Measurements from ENCODE around the gene GPR50.

GPR50 gene

GRCh38 chrX:151176231-151176750, at the start of gene GPR50:
Gene GPR50, plus strand, starts transcription at chrX:151176584. Its CDS starts 138 bp downstream, at chrX:151176722.
- peak within 1 kb of the TSS; percentile 49; the same call in 1 of the 2 replicates for H3K4me3 ChIP-seq (ENCODE audit: low read length)
- peaks cover 21% of the 10 kb centered on the region for H3K27me3 ChIP-seq (ENCODE audit: control insufficient read depth, insufficient read depth, low read length)

GRCh38 chrX:151132531-151132930, 43.9 kb upstream of the GPR50 start:
- no peak for DNase-seq (ENCODE audit: low read depth, low spot score)
- H3K36me3 ChIP-seq (ENCODE audit: control insufficient read depth, insufficient read depth, low read length) = no peaks in the 10 kb centered on the region
- no peaks in the 10 kb centered on the region for H3K4me1 ChIP-seq (ENCODE audit: control insufficient read depth, insufficient read depth, low read length)
- H3K27ac ChIP-seq (ENCODE audit: low read length) = no peak overlapping the region
- no peaks in the 10 kb centered on the region for H3K27me3 ChIP-seq (ENCODE audit: control insufficient read depth, insufficient read depth, low read length)
- no peaks in the 10 kb centered on the region for H3K9me3 ChIP-seq (ENCODE audit: control insufficient read depth, insufficient read depth, low read length)
- no CpG with 5 or more reads among the region's 2 CpGs for WGBS (ENCODE audit: insufficient coverage, insufficient read length)
- no peak overlapping the region for H3K4me3 ChIP-seq (ENCODE audit: low read length)

More at GRCh38 chrX:151176231-151176750, at the start of gene GPR50:
- no peak for DNase-seq (ENCODE audit: low read depth, low spot score)
- H3K9me3 ChIP-seq (ENCODE audit: control insufficient read depth, insufficient read depth, low read length) = peaks cover 2% of the 10 kb centered on the region
- H3K4me1 ChIP-seq (ENCODE audit: control insufficient read depth, insufficient read depth, low read length) = no peaks in the 10 kb centered on the region; the same call in 1 of the 2 replicates
- no CpG with 5 or more reads among the region's 11 CpGs for WGBS (ENCODE audit: insufficient coverage, insufficient read length)
- H3K36me3 ChIP-seq (ENCODE audit: control insufficient read depth, insufficient read depth, low read length) = no peaks in the 10 kb centered on the region
- H3K27ac ChIP-seq (ENCODE audit: low read length) = no peak within 1 kb of the TSS

- no CpG with 5 or more reads among the region's 8 CpGs for WGBS (ENCODE audit: insufficient coverage, insufficient read length)
- Histone ChIP-seq H3K4me1 (ENCODE audit: control insufficient read depth, insufficient read depth, low read length) (no peaks in the 10 kb centered on the region; the same call in 1 of the 2 replicates), H3K9me3 (ENCODE audit: control insufficient read depth, insufficient read depth, low read length) (no peaks in the 10 kb centered on the region), H3K27ac (ENCODE audit: low read length) (no peak overlapping the region), H3K36me3 (ENCODE audit: control insufficient read depth, insufficient read depth, low read length) (no peaks in the 10 kb centered on the region), H3K4me3 (ENCODE audit: low read length) (no peak overlapping the region), H3K27me3 (ENCODE audit: control insufficient read depth, insufficient read depth, low read length) (no peaks in the 10 kb centered on the region; the same call in 1 of the 2 replicates)
- no peak for DNase-seq (ENCODE audit: low read depth, low spot score)
Measured at GRCh38 chrX:151151665-151152267, 24.6 kb upstream of the GPR50 start.

GRCh38 chrX:151153086-151153485, 23.3 kb upstream of the GPR50 start:
- H3K36me3 ChIP-seq (ENCODE audit: control insufficient read depth, insufficient read depth, low read length) = no peaks in the 10 kb centered on the region
- WGBS (ENCODE audit: insufficient coverage, insufficient read length) = no CpG with 5 or more reads among the region's 9 CpGs
- no peaks in the 10 kb centered on the region; the same call in 1 of the 2 replicates for H3K4me1 ChIP-seq (ENCODE audit: control insufficient read depth, insufficient read depth, low read length)
- no peak overlapping the region for H3K4me3 ChIP-seq (ENCODE audit: low read length)
- no peaks in the 10 kb centered on the region; the same call in 1 of the 2 replicates for H3K27me3 ChIP-seq (ENCODE audit: control insufficient read depth, insufficient read depth, low read length)
- no peaks in the 10 kb centered on the region for H3K9me3 ChIP-seq (ENCODE audit: control insufficient read depth, insufficient read depth, low read length)
- DNase-seq (ENCODE audit: low read depth, low spot score) = no peak
- H3K27ac ChIP-seq (ENCODE audit: low read length) = no peak overlapping the region

GRCh38 chrX:151153667-151154066, 22.7 kb upstream of the GPR50 start:
- Histone ChIP-seq H3K4me1 (ENCODE audit: control insufficient read depth, insufficient read depth, low read length) (no peaks in the 10 kb centered on the region; the same call in 1 of the 2 replicates), H3K36me3 (ENCODE audit: control insufficient read depth, insufficient read depth, low read length) (no peaks in the 10 kb centered on the region), H3K27ac (ENCODE audit: low read length) (no peak overlapping the region), H3K4me3 (ENCODE audit: low read length) (no peak overlapping the region), H3K9me3 (ENCODE audit: control insufficient read depth, insufficient read depth, low read length) (no peaks in the 10 kb centered on the region), H3K27me3 (ENCODE audit: control insufficient read depth, insufficient read depth, low read length) (no peaks in the 10 kb centered on the region; the same call in 1 of the 2 replicates)
- no CpG with 5 or more reads among the region's 6 CpGs for WGBS (ENCODE audit: insufficient coverage, insufficient read length)
- no peak for DNase-seq (ENCODE audit: low read depth, low spot score)

- Histone ChIP-seq H3K27ac (ENCODE audit: low read length) (no peak overlapping the region), H3K27me3 (ENCODE audit: control insufficient read depth, insufficient read depth, low read length) (no peaks in the 10 kb centered on the region; the same call in 1 of the 2 replicates), H3K36me3 (ENCODE audit: control insufficient read depth, insufficient read depth, low read length) (no peaks in the 10 kb centered on the region), H3K4me3 (ENCODE audit: low read length) (no peak overlapping the region), H3K4me1 (ENCODE audit: control insufficient read depth, insufficient read depth, low read length) (no peaks in the 10 kb centered on the region; the same call in 1 of the 2 replicates), H3K9me3 (ENCODE audit: control insufficient read depth, insufficient read depth, low read length) (no peaks in the 10 kb centered on the region)
- no peak for DNase-seq (ENCODE audit: low read depth, low spot score)
- WGBS (ENCODE audit: insufficient coverage, insufficient read length) = no CpG with 5 or more reads among the region's 4 CpGs
Measured at GRCh38 chrX:151155234-151155633, 21.1 kb upstream of the GPR50 start.

- Histone ChIP-seq H3K27me3 (ENCODE audit: control insufficient read depth, insufficient read depth, low read length) (no peaks in the 10 kb centered on the region), H3K36me3 (ENCODE audit: control insufficient read depth, insufficient read depth, low read length) (no peaks in the 10 kb centered on the region), H3K4me3 (ENCODE audit: low read length) (no peak overlapping the region), H3K9me3 (ENCODE audit: control insufficient read depth, insufficient read depth, low read length) (no peaks in the 10 kb centered on the region), H3K4me1 (ENCODE audit: control insufficient read depth, insufficient read depth, low read length) (no peaks in the 10 kb centered on the region), H3K27ac (ENCODE audit: low read length) (no peak overlapping the region)
- no CpG with 5 or more reads among the region's 4 CpGs for WGBS (ENCODE audit: insufficient coverage, insufficient read length)
- DNase-seq (ENCODE audit: low read depth, low spot score) = no peak
Measured at GRCh38 chrX:151161690-151162089, 14.7 kb upstream of the GPR50 start.

- no peak for DNase-seq (ENCODE audit: low read depth, low spot score)
- no peaks in the 10 kb centered on the region for H3K36me3 ChIP-seq (ENCODE audit: control insufficient read depth, insufficient read depth, low read length)
- H3K4me1 ChIP-seq (ENCODE audit: control insufficient read depth, insufficient read depth, low read length) = no peaks in the 10 kb centered on the region
- H3K27ac ChIP-seq (ENCODE audit: low read length) = no peak overlapping the region
- no peaks in the 10 kb centered on the region for H3K9me3 ChIP-seq (ENCODE audit: control insufficient read depth, insufficient read depth, low read length)
- no peak overlapping the region for H3K4me3 ChIP-seq (ENCODE audit: low read length)
- no peaks in the 10 kb centered on the region for H3K27me3 ChIP-seq (ENCODE audit: control insufficient read depth, insufficient read depth, low read length)
- WGBS (ENCODE audit: insufficient coverage, insufficient read length) = no CpG with 5 or more reads among the region's 7 CpGs
Measured at GRCh38 chrX:151167791-151168345, 8.5 kb upstream of the GPR50 start.

- WGBS (ENCODE audit: insufficient coverage, insufficient read length) = no CpG with 5 or more reads among the region's 1 CpG
Measured at GRCh38 chrX:151169783-151170182, 6.6 kb upstream of the GPR50 start.

GRCh38 chrX:151174581-151175282, 1.7 kb upstream of the GPR50 start:
- no peak for DNase-seq (ENCODE audit: low read depth, low spot score)
- Histone ChIP-seq H3K27ac (ENCODE audit: low read length) (no peak overlapping the region), H3K4me1 (ENCODE audit: control insufficient read depth, insufficient read depth, low read length) (no peaks in the 10 kb centered on the region; the same call in 1 of the 2 replicates), H3K27me3 (ENCODE audit: control insufficient read depth, insufficient read depth, low read length) (peaks cover 21% of the 10 kb centered on the region), H3K9me3 (ENCODE audit: control insufficient read depth, insufficient read depth, low read length) (peaks cover 2% of the 10 kb centered on the region), H3K4me3 (ENCODE audit: low read length) (peak overlapping the region; percentile 49; the same call in 1 of the 2 replicates), H3K36me3 (ENCODE audit: control insufficient read depth, insufficient read depth, low read length) (no peaks in the 10 kb centered on the region)
- WGBS (ENCODE audit: insufficient coverage, insufficient read length) = no CpG with 5 or more reads among the region's 37 CpGs

More at GRCh38 chrX:151169783-151170182, 6.6 kb upstream of the GPR50 start:
- H3K4me3 ChIP-seq (ENCODE audit: low read length) = no peak overlapping the region
- no peak overlapping the region for H3K27ac ChIP-seq (ENCODE audit: low read length)
- H3K4me1 ChIP-seq (ENCODE audit: control insufficient read depth, insufficient read depth, low read length) = no peaks in the 10 kb centered on the region
- peaks cover 5% of the 10 kb centered on the region; the same call in 1 of the 2 replicates for H3K27me3 ChIP-seq (ENCODE audit: control insufficient read depth, insufficient read depth, low read length)
- no peaks in the 10 kb centered on the region for H3K9me3 ChIP-seq (ENCODE audit: control insufficient read depth, insufficient read depth, low read length)
- no peaks in the 10 kb centered on the region for H3K36me3 ChIP-seq (ENCODE audit: control insufficient read depth, insufficient read depth, low read length)
- DNase-seq (ENCODE audit: low read depth, low spot score) = no peak
